Transverse colon (tissue), 3 donors: ENCODE results near the gene LMF1.

ENCODE experiments used
- CTCF ChIP-seq, 5 experiments: fragments of 200-600 bp in 3 of 5; fragments of 450-650 bp in 2 of 5; sonication (generic) in 3 of 5; IDR thresholded peaks; 1 replicate in 2 of 5; 2 replicates in 3 of 5; pipeline ENCODE4 v1.5.1; 2016 to 2017; ENCODE audit warnings: antibody characterized with exemption in 5 of 5, inconsistent platforms in 3 of 5, mild to moderate bottlenecking in 2 of 5, moderate library complexity in 1 of 5
- EP300 ChIP-seq: sonication (generic); formaldehyde crosslinking; IDR thresholded peaks from one replicate; pipeline ENCODE4 v1.6.1; 2017; ENCODE audit warnings: antibody characterized with exemption, low read depth
- POLR2A ChIP-seq: fragments of 450-650 bp; IDR thresholded peaks from one replicate; pipeline ENCODE4 v1.6.1; 2016; ENCODE audit warnings: antibody characterized with exemption, mild to moderate bottlenecking, moderate library complexity

- no peak for TF ChIP-seq CTCF (IDR thresholded peaks at IDR 0.05)
- no peak for TF ChIP-seq EP300
- no peak for TF ChIP-seq POLR2A
Measured at GRCh38 chr16:900211-900610, 70.6 kb downstream of the LMF1 start.
